Ectodermal cell (in vitro differentiated cells): Measurements from ENCODE around the gene CDK4.
A peak's percentile ranks its signal among the peaks of the same experiment; 100 is the strongest.

ENCODE experiments used
- H3K27ac ChIP-seq: 2 replicates; pipeline ENCODE4 v1.7.0; 2013; ENCODE audit warnings: mild to moderate bottlenecking, low read depth, low read length; ENCODE audit not compliant: insufficient read depth, poor library complexity, severe bottlenecking
- H3K27me3 ChIP-seq: 2 replicates; pipeline ENCODE4 v1.7.0; 2013; ENCODE audit warnings: mild to moderate bottlenecking, low read length; ENCODE audit not compliant: insufficient read depth, control insufficient read depth, poor library complexity, severe bottlenecking
- H3K36me3 ChIP-seq: one replicate; pipeline ENCODE4 v1.7.0; 2013; ENCODE audit warnings: low read length; ENCODE audit not compliant: control insufficient read depth, insufficient read depth
- H3K4me1 ChIP-seq: one replicate; pipeline ENCODE4 v1.7.0; 2013; ENCODE audit warnings: low read length; ENCODE audit not compliant: control insufficient read depth, insufficient read depth
- H3K4me3 ChIP-seq: 2 replicates; pipeline ENCODE4 v1.7.0; 2013; ENCODE audit warnings: low read depth, low read length, control low read depth; ENCODE audit not compliant: insufficient read depth
- H3K9me3 ChIP-seq: 2 replicates; pipeline ENCODE4 v1.7.0; 2013; ENCODE audit warnings: mild to moderate bottlenecking, low read length, moderate library complexity; ENCODE audit not compliant: control insufficient read depth
- WGBS, 2 experiments: methylation state at CpG; one replicate each; pipeline ENCODE4 v1.1.7; 2013; ENCODE audit warnings: missing lambda C conversion rate in 2 of 2; 5-methylcytosine and 5-hydroxymethylcytosine counted together

Gene CDK4

GRCh38 chr12:57765003-57765697, 13.0 kb upstream of the CDK4 start:
- 2% methylated on average over 60 of the region's 60 CpGs for WGBS, 2 experiments
- Histone ChIP-seq H3K4me1 (peaks cover 16% of the 10 kb centered on the region), H3K27me3 (peaks cover 52% of the 10 kb centered on the region), H3K36me3 (no peaks in the 10 kb centered on the region), H3K4me3 (peak overlapping the region; percentile 14), H3K9me3 (no peaks in the 10 kb centered on the region), H3K27ac (no peak overlapping the region)

DNA sequence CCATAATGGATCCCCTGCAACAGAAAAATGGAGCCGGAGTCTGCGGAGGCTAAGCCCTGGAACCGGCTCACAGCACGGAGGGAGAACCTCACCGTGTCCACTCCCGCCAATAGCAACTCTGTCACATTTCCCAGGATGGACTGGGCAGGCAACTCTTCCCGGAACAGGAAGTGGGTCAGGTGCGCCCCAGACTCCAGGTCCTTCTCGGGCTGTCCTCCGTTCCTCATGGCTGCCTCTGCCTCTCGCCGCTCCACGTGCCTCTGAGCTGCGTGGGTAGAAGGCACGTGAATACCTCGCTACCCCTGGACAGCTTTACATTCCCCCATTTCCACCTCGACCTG, 12.5 kb upstream of the CDK4 start:
- WGBS, 2 experiments = 23% methylated on average over 17 of the region's 17 CpGs
- no peaks in the 10 kb centered on the region for H3K9me3 ChIP-seq
- no peaks in the 10 kb centered on the region for H3K36me3 ChIP-seq
- peaks cover 16% of the 10 kb centered on the region for H3K4me1 ChIP-seq
- peak overlapping the region; percentile 14 for H3K4me3 ChIP-seq
- H3K27me3 ChIP-seq = peaks cover 52% of the 10 kb centered on the region
- H3K27ac ChIP-seq = no peak overlapping the region

DNA sequence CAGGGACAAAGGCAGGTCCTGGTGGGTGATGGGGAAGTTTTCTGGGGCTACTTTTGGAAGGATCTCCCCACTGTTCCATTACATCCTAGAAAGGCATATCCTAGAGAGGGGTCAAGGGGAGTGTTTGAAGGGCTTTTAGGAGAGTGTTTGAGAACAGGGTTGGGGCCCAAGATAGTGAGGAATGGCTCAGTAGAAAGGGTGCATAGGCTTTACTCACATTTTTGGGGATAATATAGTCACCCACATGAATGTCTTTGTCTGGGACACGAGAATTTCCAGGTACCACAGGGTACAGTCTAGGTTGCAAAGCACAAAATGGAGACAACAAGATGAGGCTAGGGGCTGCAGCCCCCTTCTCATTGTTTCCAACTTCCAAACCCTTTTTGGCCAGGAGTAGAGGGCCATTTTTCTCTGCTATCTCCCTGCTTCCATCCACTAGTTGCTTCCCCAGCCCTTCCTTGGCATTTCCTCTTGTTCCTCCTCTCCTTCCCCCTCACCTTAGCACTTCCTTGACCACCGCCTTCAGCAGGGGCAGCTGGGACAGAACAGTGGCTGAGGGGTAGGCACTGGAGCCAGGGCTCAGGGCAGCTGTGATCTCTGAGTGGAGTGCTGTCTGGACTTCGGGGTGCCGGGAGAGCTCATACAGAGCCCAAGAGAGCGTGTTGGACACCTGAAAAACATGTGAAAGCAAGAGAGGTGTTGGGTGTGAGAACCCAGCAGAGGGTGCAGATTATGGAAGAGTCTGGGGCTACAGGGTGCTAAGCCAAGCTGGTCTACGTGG, 12.0 kb upstream of the CDK4 start:
- WGBS, 2 experiments = 79 to 81% methylated on average over 6 of the region's 6 CpGs
- Histone ChIP-seq H3K4me1 (peaks cover 16% of the 10 kb centered on the region), H3K27me3 (peaks cover 52% of the 10 kb centered on the region)

GRCh38 chr12:57762463-57762862, 10.4 kb upstream of the CDK4 start:
- H3K27ac ChIP-seq = no peak overlapping the region
- H3K4me1 ChIP-seq = peaks cover 16% of the 10 kb centered on the region
- H3K4me3 ChIP-seq = no peak overlapping the region
- 87 to 89% methylated on average over 2 of the region's 2 CpGs for WGBS, 2 experiments
- H3K27me3 ChIP-seq = peaks cover 48% of the 10 kb centered on the region
- H3K36me3 ChIP-seq = no peaks in the 10 kb centered on the region
- no peaks in the 10 kb centered on the region for H3K9me3 ChIP-seq

More for the DNA sequence above, 12.0 kb upstream of the CDK4 start:
- no peaks in the 10 kb centered on the region for H3K36me3 ChIP-seq
- H3K9me3 ChIP-seq = no peaks in the 10 kb centered on the region
- H3K27ac ChIP-seq = no peak overlapping the region
- H3K4me3 ChIP-seq = no peak overlapping the region

DNA sequence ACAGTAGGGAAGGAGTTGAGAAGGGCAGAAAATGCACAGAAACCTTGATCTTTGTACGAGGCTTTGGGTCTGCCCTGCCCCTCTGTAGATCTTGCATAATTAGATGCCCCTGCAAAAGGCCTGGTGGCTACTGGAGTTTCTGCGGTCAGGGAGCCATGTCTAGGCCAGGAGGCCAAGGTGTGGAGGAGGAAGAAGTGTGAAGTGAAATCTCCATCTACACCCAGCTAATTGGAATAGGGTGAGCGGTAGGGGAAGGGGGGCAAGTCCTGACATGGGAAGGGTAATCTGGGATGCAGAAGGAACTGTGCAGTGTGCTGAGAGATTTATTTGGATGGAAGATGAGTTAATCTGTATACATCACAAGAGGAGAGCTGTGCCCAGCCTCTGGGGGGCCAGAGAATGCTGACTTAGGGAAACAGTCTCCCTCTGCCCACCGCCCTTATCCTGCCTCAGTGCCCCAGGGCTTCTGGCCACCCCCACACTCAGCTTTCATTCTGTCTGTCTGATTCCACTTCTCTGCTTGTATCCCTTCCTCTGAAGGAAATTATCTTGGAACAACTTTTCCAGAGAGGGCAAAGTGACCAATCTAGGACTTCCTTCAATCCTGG, 9.4 kb upstream of the CDK4 start:
- Histone ChIP-seq H3K27ac (no peak overlapping the region), H3K9me3 (no peaks in the 10 kb centered on the region), H3K4me1 (peaks cover 9% of the 10 kb centered on the region), H3K36me3 (no peaks in the 10 kb centered on the region), H3K27me3 (peaks cover 48% of the 10 kb centered on the region), H3K4me3 (no peak overlapping the region)
- WGBS, 2 experiments = 90% methylated on average over 4 of the region's 4 CpGs

- peaks cover 48% of the 10 kb centered on the region for H3K27me3 ChIP-seq
- no peaks in the 10 kb centered on the region for H3K36me3 ChIP-seq
- 85% methylated on average over 3 of the region's 3 CpGs for WGBS, 2 experiments
These were observed 8.4 kb upstream of the CDK4 start for GRCh38 chr12:57760347-57760982.

GRCh38 chr12:57759360-57759980, 7.4 kb upstream of the CDK4 start:
- Histone ChIP-seq H3K4me1 (peaks cover 9% of the 10 kb centered on the region), H3K4me3 (no peak overlapping the region), H3K36me3 (no peaks in the 10 kb centered on the region), H3K27me3 (peaks cover 48% of the 10 kb centered on the region), H3K27ac (no peak overlapping the region), H3K9me3 (no peaks in the 10 kb centered on the region)
- WGBS, 2 experiments = 34 to 39% methylated on average over 3 of the region's 3 CpGs

More at GRCh38 chr12:57760347-57760982, 8.4 kb upstream of the CDK4 start:
- H3K9me3 ChIP-seq = no peaks in the 10 kb centered on the region
- no peak overlapping the region for H3K4me3 ChIP-seq
- peaks cover 9% of the 10 kb centered on the region for H3K4me1 ChIP-seq
- H3K27ac ChIP-seq = no peak overlapping the region

- 90 to 93% methylated on average over 25 of the region's 25 CpGs for WGBS, 2 experiments
- H3K27ac ChIP-seq = no peak overlapping the region
- H3K9me3 ChIP-seq = no peaks in the 10 kb centered on the region
- peaks cover 16% of the 10 kb centered on the region for H3K4me1 ChIP-seq
- peaks cover 48% of the 10 kb centered on the region for H3K27me3 ChIP-seq
- no peak overlapping the region for H3K4me3 ChIP-seq
- no peaks in the 10 kb centered on the region for H3K36me3 ChIP-seq
These were observed 6.6 kb upstream of the CDK4 start for GRCh38 chr12:57758552-57759359.

GRCh38 chr12:57757771-57758170, 5.7 kb upstream of the CDK4 start:
- Histone ChIP-seq H3K27me3 (peaks cover 44% of the 10 kb centered on the region), H3K36me3 (no peaks in the 10 kb centered on the region), H3K4me1 (peaks cover 21% of the 10 kb centered on the region), H3K27ac (no peak overlapping the region), H3K9me3 (no peaks in the 10 kb centered on the region), H3K4me3 (no peak overlapping the region)
- 92% methylated on average over 3 to 4 of the region's 4 CpGs for WGBS, 2 experiments
